Ascending aorta (tissue), 2 donors: ENCODE measurements around the gene BLMH. TPM values are rescaled to one million over a fixed set of nuclear protein-coding genes. Genes with fewer than 3 reads are reported as not detected.

ENCODE experiments used
- DNase-seq, 2 donors: peaks; one replicate each; pipeline ENCODE4 v3.0.0-alpha.2; 2019; ENCODE audit warnings: low spot score in 2 of 2
- H3K27ac ChIP-seq, 2 donors: fragments of 200-600 bp; sonication (generic); one replicate each; pipeline ENCODE4 v1.5.1; 2016 to 2017; ENCODE audit warnings: mild to moderate bottlenecking in 1 of 2
- H3K27me3 ChIP-seq: fragments of 200-600 bp; sonication (generic); one replicate; pipeline ENCODE4 v1.5.1; 2017
- H3K36me3 ChIP-seq, 2 donors: fragments of 200-600 bp; sonication (generic); one replicate each; pipeline ENCODE4 v1.5.1; 2016
- H3K4me1 ChIP-seq, 2 donors: fragments of 200-600 bp; sonication (generic); one replicate each; pipeline ENCODE4 v1.5.1; 2016 to 2017; ENCODE audit warnings: mild to moderate bottlenecking in 1 of 2
- H3K4me3 ChIP-seq, 2 donors: fragments of 200-600 bp; sonication (generic); one replicate each; pipeline ENCODE4 v1.5.1; 2016 to 2017; ENCODE audit warnings: mild to moderate bottlenecking in 1 of 2
- H3K9me3 ChIP-seq, 2 donors: fragments of 200-600 bp; sonication (generic); one replicate each; pipeline ENCODE4 v1.5.1; 2016
- intact Hi-C: fragments of 100-400 bp; cut with DNase I; formaldehyde crosslinking; loops from one replicate; pipeline ENCODE4 v1.15.1; 2023
- total RNA-seq: library from RNA; depleted of rRNA; stranded (reverse); fragments of >200 nt; gene quantifications from one replicate; pipeline ENCODE4 v1.1.0, GENCODE V29; 2016
- TF ChIP-seq, protein P1 (sequence below), 3 experiments: fragments of 200-600 bp in 2 of 3; fragments of 450-650 bp in 1 of 3; sonication (generic) in 2 of 3; IDR thresholded peaks; one replicate each; pipeline ENCODE4 v1.5.1; 2016 to 2019; ENCODE audit warnings: antibody characterized with exemption in 3 of 3, mild to moderate bottlenecking in 1 of 3, moderate library complexity in 1 of 3

The BLMH gene
- total RNA-seq, 1 donor from 2014 or later, result 6.9 TPM

- H3K9me3 ChIP-seq, result no peaks in the 10 kb centered on the region
- no peaks in the 10 kb centered on the region for H3K27me3 ChIP-seq
- DNase-seq, result no peak
- no peaks in the 10 kb centered on the region for H3K4me1 ChIP-seq
- no peak overlapping the region for H3K27ac ChIP-seq
- no peak overlapping the region for H3K4me3 ChIP-seq
- TF ChIP-seq, protein P1, sequence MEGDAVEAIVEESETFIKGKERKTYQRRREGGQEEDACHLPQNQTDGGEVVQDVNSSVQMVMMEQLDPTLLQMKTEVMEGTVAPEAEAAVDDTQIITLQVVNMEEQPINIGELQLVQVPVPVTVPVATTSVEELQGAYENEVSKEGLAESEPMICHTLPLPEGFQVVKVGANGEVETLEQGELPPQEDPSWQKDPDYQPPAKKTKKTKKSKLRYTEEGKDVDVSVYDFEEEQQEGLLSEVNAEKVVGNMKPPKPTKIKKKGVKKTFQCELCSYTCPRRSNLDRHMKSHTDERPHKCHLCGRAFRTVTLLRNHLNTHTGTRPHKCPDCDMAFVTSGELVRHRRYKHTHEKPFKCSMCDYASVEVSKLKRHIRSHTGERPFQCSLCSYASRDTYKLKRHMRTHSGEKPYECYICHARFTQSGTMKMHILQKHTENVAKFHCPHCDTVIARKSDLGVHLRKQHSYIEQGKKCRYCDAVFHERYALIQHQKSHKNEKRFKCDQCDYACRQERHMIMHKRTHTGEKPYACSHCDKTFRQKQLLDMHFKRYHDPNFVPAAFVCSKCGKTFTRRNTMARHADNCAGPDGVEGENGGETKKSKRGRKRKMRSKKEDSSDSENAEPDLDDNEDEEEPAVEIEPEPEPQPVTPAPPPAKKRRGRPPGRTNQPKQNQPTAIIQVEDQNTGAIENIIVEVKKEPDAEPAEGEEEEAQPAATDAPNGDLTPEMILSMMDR (IDR thresholded peaks at IDR 0.05), result no peak
- intact Hi-C loops, result no loop called here
- H3K36me3 ChIP-seq, result no peaks in the 10 kb centered on the region
Observed at GRCh38 chr17:30200106-30200505, 91.6 kb downstream of the BLMH start.

GRCh38 chr17:30199600-30199999 lies 92.1 kb downstream of the BLMH start:
- no peaks in the 10 kb centered on the region for H3K27me3 ChIP-seq
- intact Hi-C loops, result no loop called here
- TF ChIP-seq, protein P1 (IDR thresholded peaks at IDR 0.05), result no peak
- no peak for DNase-seq
- no peak overlapping the region for H3K27ac ChIP-seq
- H3K4me1 ChIP-seq, result no peaks in the 10 kb centered on the region
- H3K4me3 ChIP-seq, result no peak overlapping the region
- no peaks in the 10 kb centered on the region for H3K9me3 ChIP-seq
- H3K36me3 ChIP-seq, result no peaks in the 10 kb centered on the region

Other genes with a start within 250 kb of the BLMH start
- 5.1 TPM for gene NSRP1, start 175.1 kb downstream of the BLMH start, total RNA-seq
- 0.85 TPM for gene SLC6A4, start 56.2 kb downstream of the BLMH start, total RNA-seq
- not detected for gene TMIGD1, start 42.1 kb upstream of the BLMH start, total RNA-seq
- gene CPD, start 87.0 kb upstream of the BLMH start, total RNA-seq, result 141 TPM
- 33.0 TPM for gene GOSR1, start 185.5 kb upstream of the BLMH start, total RNA-seq